Testis (tissue), 3 donors: ENCODE results near the gene ME3. TPM values are rescaled to one million over a fixed set of nuclear protein-coding genes. Genes with fewer than 3 reads are reported as not detected.
A peak's percentile ranks its signal among the peaks of the same experiment; 100 is the strongest.

Experiments
- DNase-seq: peaks from one replicate; pipeline ENCODE4 v3.0.0-alpha.2; 2019
- H3K27ac ChIP-seq, 2 donors: fragments of 200-600 bp; sonication (generic); one replicate each; pipeline ENCODE4 v1.5.1; 2019
- H3K27me3 ChIP-seq: fragments of 200-600 bp; sonication (generic); one replicate; pipeline ENCODE4 v1.5.1; 2019
- H3K36me3 ChIP-seq: fragments of 200-600 bp; sonication (generic); one replicate; pipeline ENCODE4 v1.5.1; 2017; ENCODE audit warnings: low read depth; ENCODE audit errors: missing control alignments
- H3K4me1 ChIP-seq: fragments of 200-600 bp; sonication (generic); one replicate; pipeline ENCODE4 v1.5.1; 2019
- H3K4me3 ChIP-seq, 2 donors: fragments of 200-600 bp; sonication (generic); one replicate each; pipeline ENCODE4 v1.5.1; 2017 to 2019
- H3K9me3 ChIP-seq: fragments of 200-600 bp; sonication (generic); one replicate; pipeline ENCODE4 v1.5.1; 2017
- POLR2A ChIP-seq: fragments of 450-650 bp; IDR thresholded peaks from one replicate; pipeline ENCODE4 v1.6.1; 2017; ENCODE audit warnings: antibody characterized with exemption, mild to moderate bottlenecking, moderate library complexity
- WGBS, 2 donors: methylation state at CpG; one replicate each; pipeline ENCODE4 v1.1.5; 2018; 5-methylcytosine and 5-hydroxymethylcytosine counted together
- intact Hi-C: fragments of 100-400 bp; cut with DNase I; formaldehyde crosslinking; loops from one replicate; pipeline ENCODE4 v1.15.1; 2023; ENCODE audit warnings: low total_unique reads
- polyA plus RNA-seq: library from polyadenylated mRNA; stranded (reverse); fragments of 350-450 nt; fragmentation: Illumina TruSeq; extraction: RNeasy Lipid Tissue Mini Kit (QIAGEN cat#74804); gene quantifications from one replicate; pipeline ENCODE4 v1.2.3, GENCODE V29; 2014; ENCODE audit warnings: low read depth, low replicate concordance; ENCODE audit not compliant: insufficient read depth
- total RNA-seq, 2 donors: library from RNA; depleted of rRNA; stranded (reverse); fragments of >200 nt; gene quantifications; one replicate each; pipeline ENCODE4 v1.2.3, GENCODE V29; 2016
- TF ChIP-seq, protein P1 (sequence below), 3 experiments: fragments of 450-650 bp in 2 of 3; fragments of 200-600 bp in 1 of 3; sonication (generic) in 1 of 3; IDR thresholded peaks; one replicate each; pipeline ENCODE4 v1.5.1; 2016 to 2019; ENCODE audit warnings: antibody characterized with exemption in 3 of 3, mild to moderate bottlenecking in 2 of 3, moderate library complexity in 1 of 3

ME3 gene
- total and polyA plus RNA-seq, 3 donors from 2014 or later: 26.7 to 170 (median 115) TPM

DNA sequence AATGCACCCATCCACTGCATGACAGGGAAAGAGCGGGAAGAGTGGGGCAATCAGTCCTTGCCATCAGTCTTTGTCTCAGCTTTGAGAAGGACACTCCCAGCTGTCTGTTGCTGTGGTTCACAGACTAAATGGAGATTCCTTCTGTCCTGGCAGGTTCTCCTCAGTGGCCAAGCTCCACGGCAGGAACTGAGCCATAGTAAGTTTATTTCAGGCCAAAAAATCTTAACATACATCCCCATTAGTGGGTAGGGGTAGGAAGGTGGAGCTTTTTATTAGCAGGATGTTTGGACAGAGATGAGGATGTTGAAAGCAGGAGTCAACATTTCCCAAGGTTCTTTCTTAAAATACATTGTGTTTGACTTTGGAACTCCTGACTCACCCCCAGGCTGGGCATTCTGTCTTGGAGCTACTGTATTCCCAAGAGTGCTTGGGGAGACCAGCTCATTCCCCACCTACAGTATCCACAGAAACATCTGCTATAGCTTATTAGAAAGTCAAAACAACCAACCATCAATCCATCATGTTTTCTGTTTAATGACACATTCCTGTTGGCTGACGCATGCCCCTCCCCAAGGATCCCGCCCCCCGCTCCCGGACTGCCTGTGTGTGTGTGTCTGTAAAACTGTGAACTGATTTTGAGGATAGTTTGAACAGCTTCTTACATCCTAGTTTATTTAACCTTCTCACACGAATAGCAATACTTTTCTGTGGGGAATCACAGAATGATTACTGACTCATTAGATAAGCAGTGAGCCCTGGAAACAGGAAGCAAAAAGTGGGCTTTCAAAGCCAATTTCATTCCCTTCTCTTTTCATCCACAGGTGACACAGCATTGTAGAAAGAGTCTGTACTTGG is 188.2 kb downstream of the ME3 start:
- Histone ChIP-seq H3K9me3 (no peaks in the 10 kb centered on the region), H3K27me3 (no peaks in the 10 kb centered on the region), H3K27ac (peak overlapping the region in 1 of 2 donors; percentile 1), H3K4me1 (no peaks in the 10 kb centered on the region), H3K4me3 (no peak overlapping the region), H3K36me3 (no peaks in the 10 kb centered on the region)
- DNase-seq: no peak
- no peak for TF ChIP-seq POLR2A
- TF ChIP-seq, protein P1, sequence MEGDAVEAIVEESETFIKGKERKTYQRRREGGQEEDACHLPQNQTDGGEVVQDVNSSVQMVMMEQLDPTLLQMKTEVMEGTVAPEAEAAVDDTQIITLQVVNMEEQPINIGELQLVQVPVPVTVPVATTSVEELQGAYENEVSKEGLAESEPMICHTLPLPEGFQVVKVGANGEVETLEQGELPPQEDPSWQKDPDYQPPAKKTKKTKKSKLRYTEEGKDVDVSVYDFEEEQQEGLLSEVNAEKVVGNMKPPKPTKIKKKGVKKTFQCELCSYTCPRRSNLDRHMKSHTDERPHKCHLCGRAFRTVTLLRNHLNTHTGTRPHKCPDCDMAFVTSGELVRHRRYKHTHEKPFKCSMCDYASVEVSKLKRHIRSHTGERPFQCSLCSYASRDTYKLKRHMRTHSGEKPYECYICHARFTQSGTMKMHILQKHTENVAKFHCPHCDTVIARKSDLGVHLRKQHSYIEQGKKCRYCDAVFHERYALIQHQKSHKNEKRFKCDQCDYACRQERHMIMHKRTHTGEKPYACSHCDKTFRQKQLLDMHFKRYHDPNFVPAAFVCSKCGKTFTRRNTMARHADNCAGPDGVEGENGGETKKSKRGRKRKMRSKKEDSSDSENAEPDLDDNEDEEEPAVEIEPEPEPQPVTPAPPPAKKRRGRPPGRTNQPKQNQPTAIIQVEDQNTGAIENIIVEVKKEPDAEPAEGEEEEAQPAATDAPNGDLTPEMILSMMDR (IDR thresholded peaks at IDR 0.05): no peak
- 54 to 69% methylated on average over 7 of the region's 7 CpGs for WGBS, 2 donors
- intact Hi-C loops: no loop called here

DNA sequence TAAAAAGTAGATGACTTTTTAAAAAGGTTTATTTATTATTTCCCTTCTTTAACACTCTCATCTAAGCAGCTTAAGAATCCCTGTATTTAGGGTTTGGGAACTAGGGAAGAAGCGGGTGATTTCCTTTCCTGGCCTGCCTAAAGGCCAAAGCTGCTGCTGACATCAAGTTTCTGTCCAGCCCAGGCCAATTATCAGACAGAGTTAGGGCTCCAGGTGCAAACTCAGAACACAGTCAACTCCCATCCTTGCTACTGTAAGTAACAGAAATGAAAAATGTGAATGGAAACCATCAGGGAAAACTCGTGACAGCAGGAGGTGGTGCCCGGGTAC is 188.8 kb downstream of the ME3 start:
- no peak for DNase-seq
- peak overlapping the region in 1 of 2 donors; percentile 1 for H3K27ac ChIP-seq
- H3K9me3 ChIP-seq: no peaks in the 10 kb centered on the region
- intact Hi-C loops: no loop called here
- H3K4me3 ChIP-seq: no peak overlapping the region
- H3K27me3 ChIP-seq: no peaks in the 10 kb centered on the region
- no peaks in the 10 kb centered on the region for H3K4me1 ChIP-seq
- TF ChIP-seq POLR2A: no peak
- TF ChIP-seq, protein P1 (IDR thresholded peaks at IDR 0.05): no peak
- 84% methylated on average over 3 of the region's 3 CpGs for WGBS, 2 donors
- H3K36me3 ChIP-seq: no peaks in the 10 kb centered on the region

DNA sequence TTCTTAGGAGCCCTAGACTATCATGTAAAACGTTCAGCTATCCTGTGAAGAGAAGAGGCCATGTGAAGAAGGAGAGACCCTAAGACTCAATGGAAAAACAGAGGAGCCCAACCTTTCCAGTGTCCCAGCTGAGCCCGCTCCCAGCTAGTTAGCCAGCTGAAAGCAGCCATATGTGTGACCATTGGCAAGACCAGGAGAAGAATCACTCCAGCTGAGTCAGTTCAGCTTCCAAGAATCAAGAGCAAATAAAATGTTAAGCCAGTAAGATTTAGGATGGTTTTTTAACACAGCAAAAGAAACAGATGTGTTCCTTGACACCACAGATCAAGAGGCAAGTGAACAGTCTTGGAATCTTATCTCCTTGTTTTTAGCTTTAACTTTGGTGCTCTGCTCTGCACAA is 189.7 kb downstream of the ME3 start:
- H3K9me3 ChIP-seq: no peaks in the 10 kb centered on the region
- intact Hi-C loops: no loop called here
- H3K27me3 ChIP-seq: no peaks in the 10 kb centered on the region
- H3K27ac ChIP-seq: no peak overlapping the region
- WGBS, 2 donors: 91 to 95% methylated on average over 2 of the region's 2 CpGs
- H3K4me1 ChIP-seq: peaks cover 6% of the 10 kb centered on the region
- DNase-seq: no peak
- H3K36me3 ChIP-seq: no peaks in the 10 kb centered on the region
- TF ChIP-seq POLR2A: no peak
- TF ChIP-seq, protein P1 (IDR thresholded peaks at IDR 0.05): no peak
- no peak overlapping the region for H3K4me3 ChIP-seq

DNA sequence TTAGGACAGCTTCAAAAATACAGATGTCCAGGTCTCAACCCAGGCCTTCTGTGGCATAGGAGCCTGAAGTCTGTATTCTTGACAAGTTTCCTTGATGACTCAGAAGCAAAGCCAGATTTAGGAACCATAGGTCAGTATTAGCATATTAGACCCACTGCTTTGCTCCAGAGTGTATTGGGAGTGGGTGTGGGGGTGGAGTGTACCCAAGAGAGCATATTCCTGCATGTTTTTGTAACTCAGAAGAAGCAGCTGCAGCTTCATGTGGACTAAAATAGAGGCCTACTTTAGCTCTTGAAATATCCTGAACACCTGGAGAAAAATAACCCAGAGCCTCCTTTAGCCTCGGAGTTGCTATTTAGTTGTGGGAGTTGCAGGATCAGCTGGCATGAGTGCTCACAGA is 191.0 kb downstream of the ME3 start:
- WGBS, 2 donors: 28 to 40% methylated on average over 1 of the region's 1 CpG
- Histone ChIP-seq H3K9me3 (no peaks in the 10 kb centered on the region), H3K4me1 (peaks cover 18% of the 10 kb centered on the region), H3K4me3 (no peak overlapping the region), H3K27me3 (no peaks in the 10 kb centered on the region), H3K27ac (no peak overlapping the region), H3K36me3 (no peaks in the 10 kb centered on the region)
- TF ChIP-seq, protein P1 (IDR thresholded peaks at IDR 0.05): no peak
- TF ChIP-seq POLR2A: no peak
- intact Hi-C loops: no loop called here
- DNase-seq: no peak

DNA sequence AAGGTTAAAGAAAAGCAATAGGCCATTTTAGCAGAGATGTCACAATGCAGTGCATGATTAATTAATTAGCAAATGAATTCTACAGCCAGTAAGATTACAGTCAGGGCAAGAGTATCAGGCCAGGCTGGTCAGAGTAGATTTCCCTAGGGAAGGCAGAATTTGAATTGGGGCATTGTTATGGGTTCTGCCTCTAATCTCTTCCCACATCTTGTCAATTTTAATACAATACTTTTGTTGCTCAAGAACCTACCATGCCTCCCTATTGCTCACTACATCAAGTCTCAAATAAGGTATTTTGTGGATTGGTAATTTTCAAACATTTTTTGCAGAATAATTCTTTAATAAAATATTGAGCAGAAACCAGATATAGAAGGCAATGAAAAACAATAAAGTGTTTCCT is 194.1 kb downstream of the ME3 start:
- no peaks in the 10 kb centered on the region for H3K27me3 ChIP-seq
- no peak for TF ChIP-seq POLR2A
- TF ChIP-seq, protein P1 (IDR thresholded peaks at IDR 0.05): no peak
- DNase-seq: no peak
- peaks cover 41% of the 10 kb centered on the region for H3K4me1 ChIP-seq
- peak overlapping the region in 1 of 2 donors; percentile 80 for H3K27ac ChIP-seq
- no peaks in the 10 kb centered on the region for H3K36me3 ChIP-seq
- intact Hi-C loops: loop anchor here (5.0 kb wide), 1 partner anchor 39 kb away; no protein-coding TSS in a partner anchor
- no peaks in the 10 kb centered on the region for H3K9me3 ChIP-seq
- H3K4me3 ChIP-seq: no peak overlapping the region
